ENCODE data around the gene SLC1A7.

DNA sequence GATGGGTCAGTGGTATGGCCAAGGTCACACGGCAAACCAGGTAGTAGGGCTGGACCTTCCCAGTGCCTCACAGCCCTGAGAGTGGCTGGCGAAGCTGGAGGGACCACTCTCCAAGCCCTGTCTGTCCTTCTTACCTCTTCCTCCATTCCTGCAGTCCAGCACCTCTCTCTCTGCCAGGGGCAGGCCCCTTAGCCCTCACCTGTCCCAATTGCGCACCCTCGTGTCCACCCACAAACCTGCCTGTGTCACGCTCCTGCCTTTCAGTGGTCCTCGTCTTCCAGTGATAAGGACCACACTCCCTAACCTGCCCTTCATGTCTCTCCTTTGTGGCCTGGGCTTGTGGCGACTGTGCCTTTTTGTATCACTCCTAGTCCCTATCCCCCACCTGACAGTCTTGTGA lies 77.0 kb downstream of the SLC1A7 start:
- TF ChIP-seq CTCF (IDR thresholded peaks at IDR 0.05; ENCODE audit: low read depth, low read length, missing input control) (no peak), TAF1 (conservative IDR thresholded peaks at IDR 0.05) (no peak), REST (IDR thresholded peaks at IDR 0.05) (no peak), SP1 (IDR thresholded peaks at IDR 0.05) (no peak), RAD21 (IDR thresholded peaks at IDR 0.05) (no peak), YY1 (IDR thresholded peaks at IDR 0.05) (no peak), RXRA (IDR thresholded peaks at IDR 0.05) (no peak), ZBTB33 (IDR thresholded peaks at IDR 0.05) (no peak)
- TF ChIP-seq, protein P1, sequence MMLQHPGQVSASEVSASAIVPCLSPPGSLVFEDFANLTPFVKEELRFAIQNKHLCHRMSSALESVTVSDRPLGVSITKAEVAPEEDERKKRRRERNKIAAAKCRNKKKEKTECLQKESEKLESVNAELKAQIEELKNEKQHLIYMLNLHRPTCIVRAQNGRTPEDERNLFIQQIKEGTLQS (IDR thresholded peaks at IDR 0.05) = no peak
